Ovary (tissue), 3 donors: ENCODE results near the gene LSR.

Experiments used
- EP300 ChIP-seq: sonication (generic); formaldehyde crosslinking; IDR thresholded peaks from one replicate; pipeline ENCODE4 v1.6.1; 2017; ENCODE audit warnings: antibody characterized with exemption
- TF ChIP-seq, protein P1 (sequence below), 3 donors: fragments of 450-650 bp in 2 of 3; fragments of 200-600 bp in 1 of 3; IDR thresholded peaks; one replicate each; pipeline versions ENCODE4 v1.5.1 to v1.8.0; 2016 to 2022; ENCODE audit warnings: antibody characterized with exemption in 3 of 3, mild to moderate bottlenecking in 1 of 3
- donor health status: DM: no; HTN: no; CAD: no.

DNA sequence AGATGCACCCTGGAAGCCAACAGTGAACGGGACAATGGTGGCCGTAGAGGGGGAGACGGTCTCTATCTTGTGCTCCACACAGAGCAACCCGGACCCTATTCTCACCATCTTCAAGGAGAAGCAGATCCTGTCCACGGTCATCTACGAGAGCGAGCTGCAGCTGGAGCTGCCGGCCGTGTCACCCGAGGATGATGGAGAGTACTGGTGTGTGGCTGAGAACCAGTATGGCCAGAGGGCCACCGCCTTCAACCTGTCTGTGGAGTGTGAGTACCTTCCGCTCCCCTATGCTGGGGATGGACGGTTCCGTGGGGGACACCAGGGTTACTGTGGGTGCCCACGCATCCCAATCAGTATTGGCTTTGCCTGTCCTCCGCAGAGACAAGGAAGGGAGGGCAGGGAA lies 53.6 kb downstream of the LSR start:
- TF ChIP-seq, protein P1, sequence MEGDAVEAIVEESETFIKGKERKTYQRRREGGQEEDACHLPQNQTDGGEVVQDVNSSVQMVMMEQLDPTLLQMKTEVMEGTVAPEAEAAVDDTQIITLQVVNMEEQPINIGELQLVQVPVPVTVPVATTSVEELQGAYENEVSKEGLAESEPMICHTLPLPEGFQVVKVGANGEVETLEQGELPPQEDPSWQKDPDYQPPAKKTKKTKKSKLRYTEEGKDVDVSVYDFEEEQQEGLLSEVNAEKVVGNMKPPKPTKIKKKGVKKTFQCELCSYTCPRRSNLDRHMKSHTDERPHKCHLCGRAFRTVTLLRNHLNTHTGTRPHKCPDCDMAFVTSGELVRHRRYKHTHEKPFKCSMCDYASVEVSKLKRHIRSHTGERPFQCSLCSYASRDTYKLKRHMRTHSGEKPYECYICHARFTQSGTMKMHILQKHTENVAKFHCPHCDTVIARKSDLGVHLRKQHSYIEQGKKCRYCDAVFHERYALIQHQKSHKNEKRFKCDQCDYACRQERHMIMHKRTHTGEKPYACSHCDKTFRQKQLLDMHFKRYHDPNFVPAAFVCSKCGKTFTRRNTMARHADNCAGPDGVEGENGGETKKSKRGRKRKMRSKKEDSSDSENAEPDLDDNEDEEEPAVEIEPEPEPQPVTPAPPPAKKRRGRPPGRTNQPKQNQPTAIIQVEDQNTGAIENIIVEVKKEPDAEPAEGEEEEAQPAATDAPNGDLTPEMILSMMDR (IDR thresholded peaks at IDR 0.05) = no peak
- no peak for TF ChIP-seq EP300
